OCI-LY3 (cell line): ENCODE data around the gene CIITA.
A peak's percentile ranks its signal among the peaks of the same experiment; 100 is the strongest.

Source experiments
- H2AFZ ChIP-seq: fragments of 200-600, 300-600 bp; shearing (Covaris generic); 2 replicates; pipeline ENCODE4 v1.6.0; 2014; ENCODE audit warnings: antibody characterized with exemption, low read depth, low read length
- H3K27ac ChIP-seq: fragments of 200-600, 300-600 bp; sonication (generic); 2 replicates; pipeline ENCODE4 v1.5.1; 2014; ENCODE audit warnings: mild to moderate bottlenecking, low read length, moderate library complexity, mixed read lengths
- H3K27me3 ChIP-seq: fragments of 200-600, 300-600 bp; sonication (generic); 2 replicates; pipeline ENCODE4 v1.6.1; 2014; ENCODE audit warnings: low read depth, low read length, mixed read lengths
- H3K36me3 ChIP-seq: fragments of 200-600, 300-600 bp; sonication (generic); replicated peaks from 2 replicates; pipeline ENCODE3; 2014; ENCODE audit warnings: low read depth, low read length, mixed read lengths
- H3K4me1 ChIP-seq: fragments of 300-600, 200-600 bp; sonication (generic); 2 replicates; pipeline ENCODE4 v1.6.1; 2014; ENCODE audit warnings: low read length, mixed read lengths
- H3K4me2 ChIP-seq: fragments of 200-600, 300-600 bp; sonication (generic); 2 replicates; pipeline ENCODE4 v1.6.1; 2014; ENCODE audit warnings: low read length, mixed read lengths
- H3K4me3 ChIP-seq: fragments of 300-600, 200-600 bp; sonication (generic); 2 replicates; pipeline ENCODE4 v1.5.1; 2014; ENCODE audit warnings: antibody characterized with exemption, mild to moderate bottlenecking, low read length, moderate library complexity
- H3K79me2 ChIP-seq: fragments of 300-600, 200-600 bp; shearing (Covaris generic); 2 replicates; pipeline ENCODE4 v1.6.1; 2014; ENCODE audit warnings: mild to moderate bottlenecking, low read length, mixed read lengths
- H3K9ac ChIP-seq: fragments of 300-600, 200-600 bp; shearing (Covaris generic); 2 replicates; pipeline ENCODE4 v1.6.0; 2014; ENCODE audit warnings: mild to moderate bottlenecking, low read length, moderate library complexity
- H3K9me3 ChIP-seq: fragments of 200-600, 300-600 bp; shearing (Covaris generic); 2 replicates; pipeline ENCODE4 v1.6.1; 2014; ENCODE audit warnings: low read length, mixed read lengths; ENCODE audit not compliant: insufficient read depth
- H4K20me1 ChIP-seq: fragments of 200-600, 300-600 bp; sonication (generic); 2 replicates; pipeline ENCODE4 v1.6.1; 2016; ENCODE audit warnings: low read length, mixed read lengths; ENCODE audit not compliant: insufficient read depth
- CTCF ChIP-seq: fragments of 200-600, 300-600 bp; sonication (generic); IDR thresholded peaks from 2 replicates; pipeline ENCODE4 v1.5.1; 2014; ENCODE audit warnings: antibody characterized with exemption, low read length, low read depth
- EZH2phosphoT487 ChIP-seq: fragments of 200-600 bp; shearing (Covaris generic); IDR thresholded peaks from 2 replicates; pipeline ENCODE4 v1.6.1; 2018; ENCODE audit warnings: antibody characterized with exemption, mixed run types, low read depth

Gene CIITA

GRCh38 chr16:10918294-10919002, 41.4 kb downstream of the CIITA start:
- Histone ChIP-seq H3K27me3 (no peaks in the 10 kb centered on the region), H3K9me3 (no peaks in the 10 kb centered on the region), H3K9ac (no peak overlapping the region), H3K27ac (peak overlapping the region; percentile 53), H3K4me1 (peaks cover 48% of the 10 kb centered on the region), H2AFZ (no peak overlapping the region), H3K79me2 (peaks cover 28% of the 10 kb centered on the region), H3K4me3 (no peak overlapping the region), H3K36me3 (peaks cover 81% of the 10 kb centered on the region), H4K20me1 (peaks cover 60% of the 10 kb centered on the region), H3K4me2 (no peak overlapping the region)
- TF ChIP-seq CTCF (peak; percentile 88), EZH2phosphoT487 (no peak)

- H3K9ac ChIP-seq: no peak overlapping the region
- no peaks in the 10 kb centered on the region for H3K9me3 ChIP-seq
- no peak overlapping the region for H3K4me2 ChIP-seq
- H2AFZ ChIP-seq: no peak overlapping the region
- no peak for TF ChIP-seq CTCF
- no peak for TF ChIP-seq EZH2phosphoT487
- H3K27ac ChIP-seq: no peak overlapping the region
- H3K4me1 ChIP-seq: peaks cover 47% of the 10 kb centered on the region
- no peak overlapping the region for H3K4me3 ChIP-seq
- peaks cover 27% of the 10 kb centered on the region for H3K79me2 ChIP-seq
- H4K20me1 ChIP-seq: peaks cover 62% of the 10 kb centered on the region
- no peaks in the 10 kb centered on the region for H3K27me3 ChIP-seq
- H3K36me3 ChIP-seq: peaks cover 85% of the 10 kb centered on the region
These were observed 42.0 kb downstream of the CIITA start for GRCh38 chr16:10919003-10919351.

DNA sequence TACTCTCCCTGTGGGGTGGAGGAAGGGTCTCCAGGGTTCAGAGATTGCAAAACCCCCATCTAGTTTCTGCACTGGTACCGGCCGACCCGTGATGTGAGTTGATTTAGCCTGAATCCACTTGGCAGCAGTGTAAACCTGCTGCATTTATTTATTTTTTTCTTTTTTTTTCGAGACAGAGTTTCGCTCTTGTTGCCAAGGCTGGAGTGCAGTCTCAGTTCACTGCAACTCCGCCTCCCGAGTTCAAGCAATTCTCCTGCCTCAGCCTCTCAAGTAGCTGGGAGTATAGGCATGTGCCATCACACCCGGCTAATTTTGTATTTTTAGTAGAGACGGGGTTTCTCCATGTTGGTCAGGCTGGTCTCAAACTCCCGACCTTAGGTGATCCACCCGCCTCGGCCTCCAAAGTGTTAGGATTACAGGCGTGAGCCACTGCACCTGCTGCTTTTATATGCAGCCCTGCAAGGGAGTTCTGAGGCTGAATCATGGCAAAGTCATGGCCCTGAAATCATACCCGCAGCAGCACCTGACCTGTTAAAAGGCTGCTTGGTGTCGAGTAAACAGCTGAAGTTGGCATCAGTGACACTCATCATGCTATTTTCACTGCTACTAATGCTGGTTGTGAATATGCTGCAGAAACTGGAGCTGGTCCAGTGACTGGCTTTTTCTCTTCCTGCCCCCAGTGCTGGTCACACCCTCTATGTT, 43.9 kb downstream of the CIITA start:
- H3K4me1 ChIP-seq: peaks cover 28% of the 10 kb centered on the region
- H3K4me3 ChIP-seq: no peak overlapping the region
- peaks cover 54% of the 10 kb centered on the region for H4K20me1 ChIP-seq
- H3K27me3 ChIP-seq: no peaks in the 10 kb centered on the region
- no peak overlapping the region for H3K27ac ChIP-seq
- no peaks in the 10 kb centered on the region for H3K9me3 ChIP-seq
- H3K79me2 ChIP-seq: peaks cover 13% of the 10 kb centered on the region
- peaks cover 80% of the 10 kb centered on the region for H3K36me3 ChIP-seq
- TF ChIP-seq EZH2phosphoT487: no peak
- no peak overlapping the region for H3K4me2 ChIP-seq
- no peak overlapping the region for H2AFZ ChIP-seq
- no peak overlapping the region for H3K9ac ChIP-seq

GRCh38 chr16:10921536-10922327, 44.7 kb downstream of the CIITA start:
- Histone ChIP-seq H3K4me1 (peaks cover 19% of the 10 kb centered on the region), H3K27ac (no peak overlapping the region), H4K20me1 (peaks cover 55% of the 10 kb centered on the region), H3K27me3 (no peaks in the 10 kb centered on the region), H3K4me2 (no peak overlapping the region), H3K79me2 (peaks cover 8% of the 10 kb centered on the region; the same call in 1 of the 2 replicates), H3K4me3 (no peak overlapping the region), H3K9ac (no peak overlapping the region), H2AFZ (no peak overlapping the region), H3K9me3 (no peaks in the 10 kb centered on the region), H3K36me3 (peaks cover 74% of the 10 kb centered on the region)
- TF ChIP-seq EZH2phosphoT487 (no peak), CTCF (no peak)
